SK-N-SH treated with all-trans-retinoic acid at 6 μM for 48 hours (cell line): ENCODE measurements around the gene TPRG1.

Experiments used
- CSDC2 ChIP-seq: fragments of 250-450 bp; sonication (Bioruptor Pico); IDR thresholded peaks from 2 replicates; pipeline ENCODE4 v1.5.0; 2020; ENCODE audit warnings: mild to moderate bottlenecking, moderate library complexity
- RARB ChIP-seq: fragments of 250-450 bp; sonication (Bioruptor Pico); IDR thresholded peaks from 2 replicates; pipeline ENCODE4 v1.8.0; 2021; ENCODE audit warnings: mild to moderate bottlenecking, moderate library complexity
- TOX ChIP-seq: fragments of 250-450 bp; sonication (Bioruptor Pico); IDR thresholded peaks from 2 replicates; pipeline ENCODE4 v1.8.0; 2021; ENCODE audit warnings: mild to moderate bottlenecking, moderate library complexity, borderline replicate concordance

GRCh38 chr3:189195302-189195701 is 23.5 kb downstream of the TPRG1 start:
- no peak for TF ChIP-seq CSDC2 (CRISPR knock-in tag)
- TF ChIP-seq RARB (CRISPR knock-in tag) = no peak
- no peak for TF ChIP-seq TOX
